ENCODE measurements around the gene CLEC4A. TPM values are rescaled to one million over a fixed set of nuclear protein-coding genes. Genes with fewer than 3 reads are reported as not detected.

The CLEC4A gene
- total RNA-seq, 1 experiment from 2014 or later: 0.37 TPM

DNA sequence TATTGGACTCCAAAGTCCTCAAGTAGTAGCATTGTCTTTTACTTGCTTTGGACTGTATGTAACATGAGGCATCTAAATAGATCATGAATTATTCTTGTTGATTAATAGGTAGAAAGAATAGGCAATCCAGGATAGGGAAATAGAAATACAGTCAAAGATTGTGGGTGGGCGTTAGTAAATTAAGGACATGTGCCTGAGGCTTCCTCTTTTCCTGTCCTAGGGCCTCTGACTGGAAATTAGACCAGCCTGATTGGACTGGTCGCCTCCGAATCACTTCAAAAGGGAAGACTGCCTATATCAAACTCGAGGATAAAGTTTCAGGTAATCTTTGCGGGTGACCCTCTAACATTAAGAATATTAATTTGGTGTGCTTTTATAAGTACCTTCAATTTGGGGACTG, 33.7 kb upstream of the CLEC4A start:
- Histone ChIP-seq H3K23me2 (ENCODE audit: insufficient read length, low read depth, low read length, poor library complexity, severe bottlenecking) (no peaks in the 10 kb centered on the region), H2BK12ac (ENCODE audit: insufficient read length, low read depth, low read length) (no peak overlapping the region), H2BK15ac (ENCODE audit: low read depth, low read length) (no peak overlapping the region), H2AFZ (ENCODE audit: low read length) (no peak overlapping the region), H3K9ac (ENCODE audit: extremely low read depth, insufficient read length, low read length) (no peak overlapping the region), H2AK5ac (ENCODE audit: insufficient read length, low read length) (no peak overlapping the region), H4K8ac (replicated peaks; ENCODE audit: insufficient read length, low read depth, low read length) (no peak overlapping the region), H4K20me1 (ENCODE audit: control insufficient read depth, insufficient read depth, insufficient read length) (no peaks in the 10 kb centered on the region), H3K79me1 (ENCODE audit: insufficient read depth, low read depth, low read length, poor library complexity, severe bottlenecking) (no peaks in the 10 kb centered on the region), H3K23ac (ENCODE audit: insufficient read length, low read depth, low read length) (no peak overlapping the region), H3K56ac (ENCODE audit: insufficient read length, low read depth, low read length) (no peak overlapping the region), H2BK120ac (ENCODE audit: low read depth, low read length, poor library complexity, severe bottlenecking) (no peak overlapping the region), H3K4me1 (ENCODE audit: insufficient read depth, low read length) (no peaks in the 10 kb centered on the region), H3K27ac (ENCODE audit: insufficient read length, low read depth, low read length) (no peak overlapping the region), H3K27me3 (ENCODE audit: insufficient read depth, low read length) (no peaks in the 10 kb centered on the region), H2BK5ac (ENCODE audit: insufficient read length, low read length) (no peak overlapping the region), H4K5ac (ENCODE audit: insufficient read length, low read depth, low read length) (no peak overlapping the region), H4K91ac (ENCODE audit: insufficient read length, low read depth, low read length) (no peak overlapping the region), H3K4me2 (ENCODE audit: insufficient read depth, insufficient read length, low read length) (no peak overlapping the region), H3K14ac (ENCODE audit: insufficient read depth, low read length) (no peak overlapping the region), H3T11ph (ENCODE audit: low read length) (no peak overlapping the region), H3K9me3 (ENCODE audit: control insufficient read depth, low read depth, low read length) (no peaks in the 10 kb centered on the region), H3K18ac (ENCODE audit: insufficient read length, low read depth, low read length) (no peak overlapping the region), H2BK20ac (ENCODE audit: low read depth, low read length, poor library complexity, severe bottlenecking) (no peak overlapping the region), H3K4ac (ENCODE audit: low read depth, low read length) (no peak overlapping the region), H3K79me2 (ENCODE audit: insufficient read depth, low read length) (no peaks in the 10 kb centered on the region)
- Mint-ChIP-seq H3K4me1 (no peaks in the 10 kb centered on the region), H3K9me3 (no peaks in the 10 kb centered on the region), H3K27me3 (ENCODE audit: low read depth) (no peaks in the 10 kb centered on the region), H3K4me3 (no peak overlapping the region), H3K36me3 (ENCODE audit: insufficient read depth in 1 of 3, low read depth in 3 of 3) (peaks cover 11 to 50% (median 45%) of the 10 kb centered on the region in 3 experiments; a peak in 6 of 7 replicates), H3K27ac (no peak overlapping the region)
- TF ChIP-seq, protein P1, sequence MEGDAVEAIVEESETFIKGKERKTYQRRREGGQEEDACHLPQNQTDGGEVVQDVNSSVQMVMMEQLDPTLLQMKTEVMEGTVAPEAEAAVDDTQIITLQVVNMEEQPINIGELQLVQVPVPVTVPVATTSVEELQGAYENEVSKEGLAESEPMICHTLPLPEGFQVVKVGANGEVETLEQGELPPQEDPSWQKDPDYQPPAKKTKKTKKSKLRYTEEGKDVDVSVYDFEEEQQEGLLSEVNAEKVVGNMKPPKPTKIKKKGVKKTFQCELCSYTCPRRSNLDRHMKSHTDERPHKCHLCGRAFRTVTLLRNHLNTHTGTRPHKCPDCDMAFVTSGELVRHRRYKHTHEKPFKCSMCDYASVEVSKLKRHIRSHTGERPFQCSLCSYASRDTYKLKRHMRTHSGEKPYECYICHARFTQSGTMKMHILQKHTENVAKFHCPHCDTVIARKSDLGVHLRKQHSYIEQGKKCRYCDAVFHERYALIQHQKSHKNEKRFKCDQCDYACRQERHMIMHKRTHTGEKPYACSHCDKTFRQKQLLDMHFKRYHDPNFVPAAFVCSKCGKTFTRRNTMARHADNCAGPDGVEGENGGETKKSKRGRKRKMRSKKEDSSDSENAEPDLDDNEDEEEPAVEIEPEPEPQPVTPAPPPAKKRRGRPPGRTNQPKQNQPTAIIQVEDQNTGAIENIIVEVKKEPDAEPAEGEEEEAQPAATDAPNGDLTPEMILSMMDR (conservative IDR thresholded peaks at IDR 0.05): no peak
- no peak for DNase-seq
- no CpG with 5 or more reads among the region's 5 CpGs for WGBS (ENCODE audit: extremely low coverage, insufficient read length, low lambda C conversion rate)
